Endothelial cell of umbilical vein (primary cell): ENCODE results near the gene PLAAT2. TPM values are rescaled to one million over a fixed set of nuclear protein-coding genes. Genes with fewer than 3 reads are reported as not detected.

Source experiments
- BruUV-seq: library from RNA; stranded (reverse); fragments of 400-500 nt; replicated peaks from 2 replicates; lab custom pipeline; 2021; lab: Mats Ljungman, UMichigan
- CTCF ChIA-PET: fragments of 300-600, 350-600 bp; sonication (Branson Sonifier 250); formaldehyde crosslinking; loops from one replicate; lab custom pipeline; 2021; ENCODE audit warnings: antibody characterized with exemption, inconsistent platforms; lab: Charles Lee
- POLR2A ChIA-PET: fragments of 300-600, 350-600 bp; sonication (Branson Sonifier 250); formaldehyde crosslinking; loops from one replicate; lab custom pipeline; 2021; ENCODE audit warnings: antibody characterized with exemption, inconsistent platforms; lab: Charles Lee
- DNase-seq: peaks from one replicate; pipeline ENCODE4 v3.0.0-alpha.2; 2011; ENCODE audit warnings: low read depth, low spot score
- FAIRE-seq: peaks from 2 replicates; lab custom pipeline; 2011; peaks lifted over from hg19 to GRCh38; lab: Jason Lieb, UNC
- H2AFZ ChIP-seq: 2 replicates; pipeline ENCODE4 v1.6.0; 2012; ENCODE audit warnings: low read depth, low read length, control low read depth, inconsistent platforms
- H3K27ac ChIP-seq: 2 replicates; pipeline ENCODE4 v1.5.1; 2011; ENCODE audit warnings: low read depth, mild to moderate bottlenecking, control low read depth, low read length, moderate library complexity; ENCODE audit not compliant: insufficient read depth
- H3K27me3 ChIP-seq, 2 experiments: 2 replicates each; pipeline versions ENCODE4 v1.6.0 to v1.6.1; 2011; ENCODE audit warnings: low read length in 2 of 2, mixed read lengths in 1 of 2; ENCODE audit not compliant: control insufficient read depth in 2 of 2, insufficient read depth in 2 of 2
- H3K36me3 ChIP-seq, 2 experiments: 2 replicates in 1 of 2; 3 replicates in 1 of 2; pipeline ENCODE4 v1.5.1; 2011; ENCODE audit warnings: low read length in 2 of 2, mild to moderate bottlenecking in 1 of 2, moderate library complexity in 1 of 2; ENCODE audit not compliant: control insufficient read depth in 2 of 2, insufficient read depth in 2 of 2; ENCODE audit errors: extremely low read depth in 1 of 2
- H3K4me1 ChIP-seq: 3 replicates; pipeline ENCODE4 v1.5.1; 2011; ENCODE audit warnings: mild to moderate bottlenecking, low read length; ENCODE audit not compliant: control insufficient read depth, insufficient read depth; ENCODE audit errors: extremely low read depth
- H3K4me2 ChIP-seq: 2 replicates; pipeline ENCODE4 v1.6.1; 2011; ENCODE audit warnings: low read length, control low read depth, mixed read lengths; ENCODE audit not compliant: insufficient read depth
- H3K4me3 ChIP-seq, 3 experiments: fragments of 200-600 bp in 1 of 3; sonication (generic), shearing (Covaris generic) in 1 of 3; replicated peaks in 1 of 3; 2 replicates each; pipeline ENCODE4 v1.5.1; 2011 to 2016; ENCODE audit warnings: control low read depth in 3 of 3, low read length in 3 of 3, mild to moderate bottlenecking in 2 of 3, inconsistent platforms in 1 of 3, low read depth in 1 of 3, moderate library complexity in 1 of 3; ENCODE audit not compliant: insufficient read depth in 1 of 3
- H3K79me2 ChIP-seq: 2 replicates; pipeline ENCODE4 v1.6.0; 2012; ENCODE audit warnings: low read length, inconsistent platforms; ENCODE audit not compliant: control insufficient read depth, insufficient read depth
- H3K9ac ChIP-seq: replicated peaks from 2 replicates; pipeline ENCODE3; 2011; ENCODE audit warnings: low read length, control low read depth; ENCODE audit not compliant: insufficient read depth; ENCODE audit errors: extremely low read depth
- H3K9me1 ChIP-seq: replicated peaks from 3 replicates; pipeline ENCODE4 v1.6.0; 2011; ENCODE audit warnings: mild to moderate bottlenecking, low read length; ENCODE audit not compliant: control insufficient read depth, insufficient read depth; ENCODE audit errors: extremely low read depth
- H3K9me3 ChIP-seq: replicated peaks from 2 replicates; pipeline ENCODE4 v1.5.1; 2012; ENCODE audit warnings: low read length, inconsistent platforms; ENCODE audit not compliant: control insufficient read depth, insufficient read depth
- H4K20me1 ChIP-seq: replicated peaks from 2 replicates; pipeline ENCODE3; 2011; ENCODE audit warnings: mild to moderate bottlenecking, low read length; ENCODE audit not compliant: control insufficient read depth, insufficient read depth; ENCODE audit errors: extremely low read depth
- CTCF ChIP-seq, 2 donors: IDR thresholded peaks; 1 replicate in 1 of 2; 2 replicates in 1 of 2; pipeline ENCODE4 v1.5.1; 2011; ENCODE audit warnings: low read length in 2 of 2, mild to moderate bottlenecking in 2 of 2, moderate library complexity in 2 of 2, control low read depth in 1 of 2, inconsistent platforms in 1 of 2, low read depth in 1 of 2; ENCODE audit not compliant: insufficient read depth in 1 of 2; ENCODE audit errors: extremely low read depth in 1 of 2
- EZH2 ChIP-seq: IDR thresholded peaks from 2 replicates; pipeline ENCODE4 v1.6.1; 2012; ENCODE audit warnings: borderline replicate concordance, low read depth, mild to moderate bottlenecking, moderate library complexity, low read length, inconsistent platforms; ENCODE audit not compliant: severe bottlenecking
- FOS ChIP-seq: IDR thresholded peaks from 2 replicates; pipeline ENCODE4 v1.6.1; 2011; ENCODE audit warnings: mild to moderate bottlenecking, low read length, moderate library complexity, borderline replicate concordance; ENCODE audit not compliant: insufficient read depth
- GATA2 ChIP-seq: IDR thresholded peaks from 2 replicates; pipeline ENCODE4 v1.7.0; 2011; ENCODE audit warnings: low read depth, mild to moderate bottlenecking, moderate library complexity, mixed read lengths, low read length; ENCODE audit not compliant: insufficient read length, insufficient read depth
- JUN ChIP-seq: IDR thresholded peaks from 2 replicates; pipeline ENCODE4 v1.6.1; 2011; ENCODE audit warnings: borderline replicate concordance, low read depth; ENCODE audit not compliant: insufficient read length, insufficient read depth
- MAX ChIP-seq: IDR thresholded peaks from 2 replicates; pipeline ENCODE4 v1.6.1; 2011; ENCODE audit not compliant: insufficient read depth, insufficient read length
- MYC ChIP-seq: IDR thresholded peaks from one replicate; pipeline ENCODE4 v1.6.1; 2011; ENCODE audit warnings: mild to moderate bottlenecking, low read depth, low read length
- POLR2A ChIP-seq: IDR thresholded peaks from 2 replicates; pipeline ENCODE4 v1.6.1; 2012; ENCODE audit warnings: low read depth, mild to moderate bottlenecking, control low read depth, low read length
- POLR2AphosphoS5 ChIP-seq: IDR thresholded peaks from 2 replicates; pipeline ENCODE4 v1.6.1; 2012; ENCODE audit warnings: low read depth, mild to moderate bottlenecking, control low read depth, low read length, moderate library complexity; ENCODE audit not compliant: insufficient read depth
- dilution Hi-C: fragments of 300-500 bp; cut with MboI; formaldehyde crosslinking; loops from one replicate; pipeline ENCODE4 v1.15.0; 2019; ENCODE audit warnings: low sequenced_read_pairs; ENCODE audit not compliant: extremely low pct_ligation_motif_present
- intact Hi-C: fragments of 100-400 bp; cut with micrococcal nuclease; formaldehyde crosslinking; loops from one replicate; pipeline ENCODE4 v1.10.0; 2022
- polyA plus RNA-seq, 4 experiments: library from polyadenylated mRNA; depleted of rRNA in 3 of 4; stranded (reverse) in 3 of 4; unstranded in 1 of 4; fragments of >200 nt; gene quantifications; 2 replicates each; pipeline versions ENCODE4 v1.2.1 to v1.2.3, GENCODE V29; 2011 to 2012; ENCODE audit warnings: missing spikeins in 1 of 4
- total RNA-seq: library from RNA; stranded (reverse); gene quantifications from 2 replicates; pipeline ENCODE4 v1.2.3, GENCODE V29; 2021

PLAAT2 gene
- total and polyA plus RNA-seq, 2 donors (not counting 3 experiments of a cell fraction or from before 2014, with no cell fraction given): 0.40 TPM; not detected in 1

GRCh38 chr11:63506876-63507275 is 56.3 kb downstream of the PLAAT2 start:
- no peaks in the 10 kb centered on the region for H3K9me1 ChIP-seq
- intact Hi-C loops: no loop called here
- CTCF ChIA-PET: interaction anchor here (1.2 to 4.2 kb wide), 2 partner anchors 28 to 471 kb away, joined by 4 to 18 read pairs; no protein-coding TSS in a partner anchor
- no peaks in the 10 kb centered on the region for H4K20me1 ChIP-seq
- H3K27me3 ChIP-seq: peaks cover 0 to 11% of the 10 kb centered on the region in 2 experiments
- no peak overlapping the region for H3K27ac ChIP-seq
- DNase-seq (no peak), FAIRE-seq (no peak)
- dilution Hi-C loops: no loop called here
- TF ChIP-seq JUN: no peak
- no peak for TF ChIP-seq MYC
- no peak for TF ChIP-seq FOS
- TF ChIP-seq POLR2AphosphoS5: no peak
- no peak for TF ChIP-seq POLR2A
- TF ChIP-seq CTCF (IDR thresholded peaks at IDR 0.05; ENCODE audit: extremely low read depth in 1 of 2, insufficient read depth in 1 of 2, low read depth in 1 of 2, low read length in 2 of 2): no peak
- no peak for TF ChIP-seq MAX
- no peak for TF ChIP-seq EZH2
- no peak for TF ChIP-seq GATA2
- no peak overlapping the region for H3K9ac ChIP-seq
- H3K36me3 ChIP-seq: no peaks in the 10 kb centered on the region
- no TSS peak for BruUV-seq
- POLR2A ChIA-PET: no interaction called here
- no peaks in the 10 kb centered on the region for H3K9me3 ChIP-seq
- no peaks in the 10 kb centered on the region for H3K79me2 ChIP-seq
- no peaks in the 10 kb centered on the region for H3K4me1 ChIP-seq
- no peak overlapping the region for H2AFZ ChIP-seq
- no peak overlapping the region for H3K4me3 ChIP-seq
- no peak overlapping the region for H3K4me2 ChIP-seq
